Measurements from ENCODE around the gene SV2C.

SV2C gene

GRCh38 chr5:76091351-76091750 lies 8.2 kb downstream of the SV2C start:
- H3K4me3 Mint-ChIP-seq: no peak overlapping the region
- H3K4me1 Mint-ChIP-seq: no peaks in the 10 kb centered on the region
- no peaks in the 10 kb centered on the region for H3K9me3 Mint-ChIP-seq
- no peaks in the 10 kb centered on the region for H3K36me3 Mint-ChIP-seq (ENCODE audit: low read depth)
- no peak for TF ChIP-seq CTCF (IDR thresholded peaks at IDR 0.05; ENCODE audit: unreplicated experiment in 3 of 3)
- H3K27me3 Mint-ChIP-seq (ENCODE audit: low read depth): peaks cover 39% of the 10 kb centered on the region
- no peak overlapping the region for H3K27ac Mint-ChIP-seq

- Mint-ChIP-seq H3K4me3 (no peak overlapping the region), H3K9me3 (no peaks in the 10 kb centered on the region), H3K27ac (no peak overlapping the region), H3K36me3 (ENCODE audit: low read depth) (no peaks in the 10 kb centered on the region), H3K4me1 (no peaks in the 10 kb centered on the region), H3K27me3 (ENCODE audit: low read depth) (peaks cover 3% of the 10 kb centered on the region)
- no peak for TF ChIP-seq CTCF (IDR thresholded peaks at IDR 0.05; ENCODE audit: unreplicated experiment in 3 of 3)
These were observed 16.1 kb downstream of the SV2C start for GRCh38 chr5:76099286-76099702.

DNA sequence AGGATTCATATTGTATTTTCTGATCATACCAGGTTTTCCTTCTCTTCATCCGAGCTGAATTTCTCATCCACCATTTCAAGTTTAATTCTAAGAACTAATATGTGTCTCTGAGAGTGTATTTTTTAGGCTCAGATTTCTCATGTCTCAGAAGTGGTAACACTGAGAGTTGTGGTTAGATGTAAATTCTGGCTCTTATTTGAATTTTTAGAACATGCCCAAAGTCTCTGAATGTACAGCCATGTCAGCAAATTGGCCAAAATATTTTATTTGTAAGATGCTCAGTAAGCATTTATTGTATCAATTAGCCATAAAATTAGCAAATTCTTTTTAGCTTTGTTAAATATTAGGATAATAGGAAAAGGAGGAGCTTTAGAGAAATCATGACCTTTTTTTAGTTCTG lies 16.6 kb downstream of the SV2C start:
- no peaks in the 10 kb centered on the region for H3K4me1 Mint-ChIP-seq
- no peak overlapping the region for H3K4me3 Mint-ChIP-seq
- H3K27me3 Mint-ChIP-seq (ENCODE audit: low read depth): peaks cover 3% of the 10 kb centered on the region
- no peaks in the 10 kb centered on the region for H3K36me3 Mint-ChIP-seq (ENCODE audit: low read depth)
- no peaks in the 10 kb centered on the region for H3K9me3 Mint-ChIP-seq
- TF ChIP-seq CTCF (IDR thresholded peaks at IDR 0.05; ENCODE audit: unreplicated experiment in 3 of 3): no peak
- H3K27ac Mint-ChIP-seq: no peak overlapping the region

GRCh38 chr5:76104027-76104426 lies 20.8 kb downstream of the SV2C start:
- H3K4me1 Mint-ChIP-seq: no peaks in the 10 kb centered on the region
- no peaks in the 10 kb centered on the region for H3K9me3 Mint-ChIP-seq
- H3K27ac Mint-ChIP-seq: no peak overlapping the region
- H3K4me3 Mint-ChIP-seq: no peak overlapping the region
- TF ChIP-seq CTCF (IDR thresholded peaks at IDR 0.05; ENCODE audit: unreplicated experiment in 3 of 3): no peak
- H3K27me3 Mint-ChIP-seq (ENCODE audit: low read depth): peaks cover 9% of the 10 kb centered on the region
- no peaks in the 10 kb centered on the region for H3K36me3 Mint-ChIP-seq (ENCODE audit: low read depth)

DNA sequence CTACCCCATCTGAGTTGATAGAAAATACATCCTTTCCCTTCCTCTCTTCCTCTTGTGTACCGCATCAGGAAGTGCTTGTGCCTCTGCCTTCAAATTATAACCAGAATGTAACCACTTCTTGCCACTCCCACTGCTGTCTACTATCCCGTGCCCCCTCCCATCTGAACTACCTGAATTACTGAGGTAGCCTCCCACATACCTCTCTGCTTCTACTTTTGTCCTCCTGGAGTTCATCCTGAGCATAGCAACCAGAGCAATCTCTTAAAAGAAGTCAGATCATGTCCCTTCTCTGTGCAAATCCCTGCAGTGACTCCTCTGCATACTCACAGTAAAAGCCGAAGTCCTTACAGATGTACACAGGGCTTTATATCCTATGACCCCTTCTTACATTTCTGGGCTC lies 23.0 kb downstream of the SV2C start:
- no peak overlapping the region for H3K27ac Mint-ChIP-seq
- H3K4me1 Mint-ChIP-seq: no peaks in the 10 kb centered on the region
- H3K27me3 Mint-ChIP-seq (ENCODE audit: low read depth): peaks cover 17% of the 10 kb centered on the region
- no peaks in the 10 kb centered on the region for H3K36me3 Mint-ChIP-seq (ENCODE audit: low read depth)
- H3K4me3 Mint-ChIP-seq: no peak overlapping the region
- no peaks in the 10 kb centered on the region for H3K9me3 Mint-ChIP-seq
- TF ChIP-seq CTCF (IDR thresholded peaks at IDR 0.05; ENCODE audit: unreplicated experiment in 3 of 3): no peak

DNA sequence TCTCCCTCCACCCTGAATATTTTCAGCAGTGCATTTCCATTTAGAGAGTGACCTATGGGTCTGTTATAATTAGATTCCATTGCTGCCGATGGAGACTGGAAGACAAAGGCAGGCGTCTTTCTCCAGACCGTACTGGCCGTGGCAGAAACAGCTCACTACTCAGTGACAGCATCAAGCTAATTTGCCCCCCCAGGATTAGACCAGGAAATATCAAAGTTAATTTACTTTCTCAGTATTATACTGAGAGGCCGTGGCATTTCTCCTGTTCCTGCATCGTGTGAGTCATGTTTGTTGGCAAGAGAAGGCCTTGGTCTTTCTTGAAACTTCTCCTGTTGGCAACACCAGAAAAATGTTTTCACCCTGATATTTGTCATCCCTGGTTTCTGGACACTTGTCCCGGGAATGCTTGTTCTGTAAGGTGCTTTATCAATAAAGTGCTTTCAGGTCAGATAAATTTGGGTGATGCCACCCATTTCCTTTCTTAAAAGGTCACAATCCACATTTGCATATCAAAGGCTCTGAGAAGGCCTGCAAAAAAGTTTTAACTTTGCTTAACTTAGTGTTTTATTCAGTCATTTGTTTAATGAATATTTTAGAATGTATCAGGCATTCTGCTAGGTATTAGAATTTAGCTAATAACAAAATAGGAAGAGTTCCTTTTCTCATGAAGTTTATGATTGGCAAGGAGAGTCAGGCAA lies 28.4 kb downstream of the SV2C start:
- Mint-ChIP-seq H3K36me3 (ENCODE audit: low read depth) (no peaks in the 10 kb centered on the region), H3K4me3 (no peak overlapping the region), H3K27ac (no peak overlapping the region), H3K27me3 (ENCODE audit: low read depth) (peaks cover 21% of the 10 kb centered on the region), H3K9me3 (no peaks in the 10 kb centered on the region), H3K4me1 (no peaks in the 10 kb centered on the region)
- no peak for TF ChIP-seq CTCF (IDR thresholded peaks at IDR 0.05; ENCODE audit: unreplicated experiment in 3 of 3)

Data from nephron (organoid).